ENCODE results near the gene RNF19B.

Gene RNF19B

GRCh38 chr1:32888134-32888533, 76.5 kb downstream of the RNF19B start:
- no peak for DNase-seq (ENCODE audit: low read depth in 2 of 2)

- DNase-seq (ENCODE audit: low read depth in 2 of 2): no peak
Observed at GRCh38 chr1:32887623-32888022, 77.0 kb downstream of the RNF19B start.

GRCh38 chr1:32886828-32887414, 77.7 kb downstream of the RNF19B start:
- DNase-seq (ENCODE audit: low read depth in 2 of 2): no peak
